ENCODE data around the gene DNM1.
A peak's percentile ranks its signal among the peaks of the same experiment; 100 is the strongest.

DNM1 gene

GRCh38 chr9:128258326-128258725 is 55.1 kb downstream of the DNM1 start:
- DNase-seq (no peak), ATAC-seq (replicated peaks) (no peak)
- Mint-ChIP-seq H3K9me3 (no peaks in the 10 kb centered on the region), H3K27me3 (no peaks in the 10 kb centered on the region), H3K27ac (peak overlapping the region in 1 of 2 donors; percentile 60), H3K4me1 (ENCODE audit: low read depth in 2 of 2) (peaks cover 0 to 3% of the 10 kb centered on the region in 2 donors), H3K36me3 (ENCODE audit: insufficient read depth) (peaks cover 30% of the 10 kb centered on the region), H3K4me3 (no peak overlapping the region)

GRCh38 chr9:128259156-128259555 is 56.0 kb downstream of the DNM1 start:
- DNase-seq (no peak), ATAC-seq (replicated peaks) (no peak)
- Mint-ChIP-seq H3K27me3 (no peaks in the 10 kb centered on the region), H3K36me3 (ENCODE audit: insufficient read depth) (peaks cover 30% of the 10 kb centered on the region), H3K27ac (peak overlapping the region in 1 of 2 donors; percentile 60), H3K4me3 (no peak overlapping the region), H3K9me3 (no peaks in the 10 kb centered on the region), H3K4me1 (ENCODE audit: low read depth in 2 of 2) (peaks cover 0 to 3% of the 10 kb centered on the region in 2 donors)

GRCh38 chr9:128260340-128260739 is 57.2 kb downstream of the DNM1 start:
- no peak overlapping the region for H3K4me3 Mint-ChIP-seq
- H3K27ac Mint-ChIP-seq = no peak overlapping the region
- H3K4me1 Mint-ChIP-seq (ENCODE audit: low read depth in 2 of 2) = peaks cover 0 to under 1% of the 10 kb centered on the region in 2 donors
- H3K9me3 Mint-ChIP-seq = no peaks in the 10 kb centered on the region
- H3K27me3 Mint-ChIP-seq = no peaks in the 10 kb centered on the region
- ATAC-seq (replicated peaks) = no peak
- DNase-seq = no peak
- H3K36me3 Mint-ChIP-seq (ENCODE audit: insufficient read depth) = peaks cover 33% of the 10 kb centered on the region

GRCh38 chr9:128262687-128263086 is 59.5 kb downstream of the DNM1 start:
- no peaks in the 10 kb centered on the region for H3K4me1 Mint-ChIP-seq (ENCODE audit: low read depth in 2 of 2)
- H3K36me3 Mint-ChIP-seq (ENCODE audit: insufficient read depth) = peaks cover 30% of the 10 kb centered on the region
- peak overlapping the region in 1 of 2 donors; percentile 62 for H3K27ac Mint-ChIP-seq
- DNase-seq (no peak), ATAC-seq (replicated peaks) (no peak)
- H3K9me3 Mint-ChIP-seq = no peaks in the 10 kb centered on the region
- H3K4me3 Mint-ChIP-seq = no peak overlapping the region
- no peaks in the 10 kb centered on the region for H3K27me3 Mint-ChIP-seq

GRCh38 chr9:128265348-128265847 is 62.2 kb downstream of the DNM1 start:
- no peaks in the 10 kb centered on the region for H3K4me1 Mint-ChIP-seq (ENCODE audit: low read depth in 2 of 2)
- no peaks in the 10 kb centered on the region for H3K9me3 Mint-ChIP-seq
- H3K4me3 Mint-ChIP-seq = no peak overlapping the region
- H3K27me3 Mint-ChIP-seq = no peaks in the 10 kb centered on the region
- H3K36me3 Mint-ChIP-seq (ENCODE audit: insufficient read depth) = peaks cover 21% of the 10 kb centered on the region
- ATAC-seq (replicated peaks) (no peak), DNase-seq (no peak)
- peak overlapping the region in 1 of 2 donors; percentile 1 for H3K27ac Mint-ChIP-seq

- peak overlapping the region in 1 of 2 donors; percentile 52 for H3K27ac Mint-ChIP-seq
- peaks cover 16% of the 10 kb centered on the region for H3K36me3 Mint-ChIP-seq (ENCODE audit: insufficient read depth)
- H3K4me1 Mint-ChIP-seq (ENCODE audit: low read depth in 2 of 2) = no peaks in the 10 kb centered on the region
- DNase-seq (no peak), ATAC-seq (replicated peaks) (no peak)
- H3K4me3 Mint-ChIP-seq = no peak overlapping the region
- H3K9me3 Mint-ChIP-seq = no peaks in the 10 kb centered on the region
- H3K27me3 Mint-ChIP-seq = no peaks in the 10 kb centered on the region
Observed at GRCh38 chr9:128266868-128267590, 63.9 kb downstream of the DNM1 start.

GRCh38 chr9:128271112-128271511 is 67.9 kb downstream of the DNM1 start:
- DNase-seq (no peak), ATAC-seq (replicated peaks) (no peak)
- Mint-ChIP-seq H3K27ac (no peak overlapping the region), H3K4me3 (no peak overlapping the region), H3K27me3 (no peaks in the 10 kb centered on the region), H3K4me1 (ENCODE audit: low read depth in 2 of 2) (peaks cover 4 to 18% of the 10 kb centered on the region in 2 donors), H3K36me3 (ENCODE audit: insufficient read depth) (peaks cover 14% of the 10 kb centered on the region), H3K9me3 (no peaks in the 10 kb centered on the region)

GRCh38 chr9:128271512-128271911 is 68.3 kb downstream of the DNM1 start:
- DNase-seq (no peak), ATAC-seq (replicated peaks) (no peak)
- Mint-ChIP-seq H3K36me3 (ENCODE audit: insufficient read depth) (peaks cover 18% of the 10 kb centered on the region), H3K27ac (no peak overlapping the region), H3K27me3 (no peaks in the 10 kb centered on the region), H3K9me3 (no peaks in the 10 kb centered on the region), H3K4me3 (no peak overlapping the region), H3K4me1 (ENCODE audit: low read depth in 2 of 2) (peaks cover 8 to 22% of the 10 kb centered on the region in 2 donors)

GRCh38 chr9:128274245-128274644 is 71.1 kb downstream of the DNM1 start:
- Mint-ChIP-seq H3K27me3 (no peaks in the 10 kb centered on the region), H3K36me3 (ENCODE audit: insufficient read depth) (peaks cover 35% of the 10 kb centered on the region), H3K27ac (peak overlapping the region in 1 of 2 donors; percentile 98), H3K9me3 (no peaks in the 10 kb centered on the region), H3K4me1 (ENCODE audit: low read depth in 2 of 2) (peaks cover 20 to 29% of the 10 kb centered on the region in 2 donors), H3K4me3 (peak overlapping the region; percentile 95 to 98)
- ATAC-seq (replicated peaks) (no peak), DNase-seq (no peak)

GRCh38 chr9:128275198-128276007 is 72.2 kb downstream of the DNM1 start, which contains the start of gene GOLGA2:
Gene GOLGA2, minus strand, starts transcription at chr9:128276007. Its CDS starts 31 bp downstream, at chr9:128275976.
- Mint-ChIP-seq H3K4me1 (ENCODE audit: low read depth in 2 of 2) (peaks cover 22 to 29% of the 10 kb centered on the region in 2 donors), H3K4me3 (peak within 1 kb of the TSS; percentile 95 to 98), H3K9me3 (no peaks in the 10 kb centered on the region), H3K27me3 (no peaks in the 10 kb centered on the region), H3K27ac (peak within 1 kb of the TSS; percentile 98 to 99), H3K36me3 (ENCODE audit: insufficient read depth) (peaks cover 38% of the 10 kb centered on the region)
- DNase-seq (peak in 1 of 3 experiments; percentile 7), ATAC-seq (replicated peaks) (peak; percentile 57)

GRCh38 chr9:128276008-128276573 is 72.9 kb downstream of the DNM1 start, which contains the start of gene SWI5:
Gene SWI5, plus strand, starts transcription at chr9:128276276.
- peaks cover 38% of the 10 kb centered on the region for H3K36me3 Mint-ChIP-seq (ENCODE audit: insufficient read depth)
- H3K4me1 Mint-ChIP-seq (ENCODE audit: low read depth in 2 of 2) = peaks cover 22 to 29% of the 10 kb centered on the region in 2 donors
- H3K27ac Mint-ChIP-seq = peak within 1 kb of the TSS; percentile 98 to 99
- H3K4me3 Mint-ChIP-seq = peak within 1 kb of the TSS; percentile 95 to 98
- peak; percentile 99 to 100 (median 100) for DNase-seq
- H3K27me3 Mint-ChIP-seq = no peaks in the 10 kb centered on the region
- peak; percentile 96 for ATAC-seq (replicated peaks)
- no peaks in the 10 kb centered on the region for H3K9me3 Mint-ChIP-seq

GRCh38 chr9:128276574-128277270 is 73.5 kb downstream of the DNM1 start:
- ATAC-seq (replicated peaks) = no peak
- peaks cover 38% of the 10 kb centered on the region for H3K36me3 Mint-ChIP-seq (ENCODE audit: insufficient read depth)
- H3K4me1 Mint-ChIP-seq (ENCODE audit: low read depth in 2 of 2) = peaks cover 22 to 29% of the 10 kb centered on the region in 2 donors
- H3K27ac Mint-ChIP-seq = peak overlapping the region; percentile 98 to 99
- no peaks in the 10 kb centered on the region for H3K9me3 Mint-ChIP-seq
- no peaks in the 10 kb centered on the region for H3K27me3 Mint-ChIP-seq
- DNase-seq = peak in 1 of 3 experiments; percentile 5
- peak overlapping the region; percentile 95 to 98 for H3K4me3 Mint-ChIP-seq

Measured in effector memory CD8-positive, alpha-beta T cell (primary cell).